Keratinocyte (primary cell): ENCODE data around the gene SHISA9. TPM values are rescaled to one million over a fixed set of nuclear protein-coding genes. Genes with fewer than 3 reads are reported as not detected.

Experiments
- DNase-seq: peaks from one replicate; pipeline ENCODE4 v3.0.0-alpha.2; 2011; ENCODE audit warnings: low read depth, missing footprints, low spot score
- FAIRE-seq: peaks from 2 replicates; lab custom pipeline; 2011; peaks lifted over from hg19 to GRCh38; lab: Jason Lieb, UNC
- H2AFZ ChIP-seq: 2 replicates; pipeline ENCODE4 v1.6.0; 2012; ENCODE audit warnings: low read length, control low read depth, inconsistent platforms; ENCODE audit not compliant: control insufficient read depth
- H3K27ac ChIP-seq: 2 replicates; pipeline ENCODE4 v1.5.1; 2011; ENCODE audit warnings: low read length; ENCODE audit not compliant: control insufficient read depth, insufficient read depth
- H3K27me3 ChIP-seq: 3 replicates; pipeline ENCODE4 v1.6.0; 2011; ENCODE audit warnings: low read length; ENCODE audit not compliant: control insufficient read depth, insufficient read depth; ENCODE audit errors: extremely low read depth
- H3K36me3 ChIP-seq, 2 experiments: 2 replicates in 1 of 2; 3 replicates in 1 of 2; pipeline ENCODE4 v1.5.1; 2011; ENCODE audit warnings: low read length in 2 of 2, mild to moderate bottlenecking in 1 of 2; ENCODE audit not compliant: control insufficient read depth in 2 of 2, insufficient read depth in 2 of 2; ENCODE audit errors: extremely low read depth in 1 of 2
- H3K4me1 ChIP-seq: 3 replicates; pipeline ENCODE4 v1.5.1; 2011; ENCODE audit warnings: low read length; ENCODE audit not compliant: control insufficient read depth, insufficient read depth; ENCODE audit errors: extremely low read depth
- H3K4me2 ChIP-seq: 3 replicates; pipeline ENCODE4 v1.6.0; 2011; ENCODE audit warnings: low read depth, low read length; ENCODE audit not compliant: control insufficient read depth, insufficient read depth; ENCODE audit errors: extremely low read depth
- H3K4me3 ChIP-seq, 3 experiments: fragments of 200-600 bp in 1 of 3; sonication (generic) in 1 of 3; 2 replicates in 2 of 3; 3 replicates in 1 of 3; pipeline ENCODE4 v1.5.1; 2011 to 2016; ENCODE audit warnings: low read length in 3 of 3, mild to moderate bottlenecking in 3 of 3, control low read depth in 2 of 3, inconsistent platforms in 1 of 3, low read depth in 1 of 3, mixed read lengths in 1 of 3, mixed run types in 1 of 3, moderate library complexity in 1 of 3; ENCODE audit not compliant: control insufficient read depth in 2 of 3, insufficient read depth in 2 of 3; ENCODE audit errors: extremely low read depth in 1 of 3
- H3K79me2 ChIP-seq: 2 replicates; pipeline ENCODE4 v1.6.0; 2012; ENCODE audit warnings: low read length; ENCODE audit not compliant: control insufficient read depth, insufficient read depth
- H3K9ac ChIP-seq: 3 replicates; pipeline ENCODE4 v1.6.0; 2011; ENCODE audit warnings: low read length; ENCODE audit not compliant: control insufficient read depth, insufficient read depth; ENCODE audit errors: extremely low read depth
- H3K9me1 ChIP-seq: 3 replicates; pipeline ENCODE4 v1.6.0; 2011; ENCODE audit warnings: low read length; ENCODE audit not compliant: control insufficient read depth, insufficient read depth; ENCODE audit errors: extremely low read depth
- H3K9me3 ChIP-seq: 2 replicates; pipeline ENCODE4 v1.5.1; 2012; ENCODE audit warnings: low read depth, low read length; ENCODE audit not compliant: control insufficient read depth
- H4K20me1 ChIP-seq: 3 replicates; pipeline ENCODE4 v1.6.0; 2011; ENCODE audit warnings: low read length; ENCODE audit not compliant: control insufficient read depth, insufficient read depth; ENCODE audit errors: extremely low read depth
- EZH2 ChIP-seq: IDR thresholded peaks from one replicate; pipeline ENCODE4 v1.6.1; 2012; ENCODE audit warnings: inconsistent platforms, mild to moderate bottlenecking, low read length, moderate library complexity
- dilution Hi-C: fragments of 300-500 bp; cut with MboI; formaldehyde crosslinking; loops from one replicate; pipeline ENCODE4 v1.7.0; 2020; ENCODE audit warnings: low sequenced_read_pairs; ENCODE audit not compliant: extremely low pct_ligation_motif_present
- polyA plus RNA-seq, 5 experiments: library from polyadenylated mRNA; depleted of rRNA in 3 of 5; stranded (reverse) in 3 of 5; stranded (forward) in 1 of 5; unstranded in 1 of 5; fragments of >200 nt; gene quantifications; 1 replicate in 1 of 5; 2 replicates in 3 of 5; 3 replicates in 1 of 5; pipeline versions ENCODE4 v1.2.1 to v1.2.3, GENCODE V29; 2011 to 2012; ENCODE audit warnings: missing spikeins in 2 of 5, low read depth in 1 of 5, low replicate concordance in 1 of 5
- TF ChIP-seq, protein P1 (sequence below), 3 experiments: IDR thresholded peaks in 1 of 3; conservative IDR thresholded peaks in 1 of 3; optimal IDR thresholded peaks in 1 of 3; 2 replicates in 2 of 3; 3 replicates in 1 of 3; pipeline versions ENCODE3 to v1.5.1; 2011; ENCODE audit warnings: low read length in 3 of 3, mild to moderate bottlenecking in 3 of 3, moderate library complexity in 2 of 3, control low read depth in 1 of 3, inconsistent platforms in 1 of 3; ENCODE audit not compliant: insufficient read depth in 2 of 3; ENCODE audit errors: extremely low read depth in 1 of 3

The SHISA9 gene
- polyA plus RNA-seq, 1 donor (not counting 4 experiments of a cell fraction or from before 2014, with no cell fraction given) = 0.28 TPM

DNA sequence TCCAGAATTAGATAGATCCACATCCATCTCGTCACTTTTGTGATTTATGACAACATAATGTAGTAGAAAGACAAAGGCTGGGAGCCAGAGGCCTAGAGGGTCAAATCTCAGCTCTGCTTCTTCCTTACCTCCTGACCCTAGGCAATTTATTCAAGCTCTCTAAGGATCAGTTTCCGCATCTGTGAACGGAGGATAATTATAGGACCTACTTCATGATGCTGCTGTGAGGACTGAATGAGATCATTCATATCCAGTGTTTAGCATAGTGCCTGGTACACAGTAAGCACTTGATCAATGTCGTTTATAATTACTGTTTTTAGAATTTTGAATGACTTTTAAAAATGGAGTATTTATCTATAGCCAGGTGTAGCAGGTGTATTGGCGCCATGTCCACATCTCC is 128.4 kb downstream of the SHISA9 start:
- Histone ChIP-seq H3K36me3 (no peaks in the 10 kb centered on the region), H3K27me3 (no peaks in the 10 kb centered on the region), H3K4me2 (no peak overlapping the region), H3K9me1 (no peaks in the 10 kb centered on the region), H3K9ac (no peak overlapping the region), H3K79me2 (no peaks in the 10 kb centered on the region), H3K9me3 (no peaks in the 10 kb centered on the region), H3K4me3 (no peak overlapping the region), H3K27ac (no peak overlapping the region), H2AFZ (no peak overlapping the region), H4K20me1 (no peaks in the 10 kb centered on the region), H3K4me1 (no peaks in the 10 kb centered on the region)
- DNase-seq (no peak), FAIRE-seq (no peak)
- no peak for TF ChIP-seq EZH2
- TF ChIP-seq, protein P1, sequence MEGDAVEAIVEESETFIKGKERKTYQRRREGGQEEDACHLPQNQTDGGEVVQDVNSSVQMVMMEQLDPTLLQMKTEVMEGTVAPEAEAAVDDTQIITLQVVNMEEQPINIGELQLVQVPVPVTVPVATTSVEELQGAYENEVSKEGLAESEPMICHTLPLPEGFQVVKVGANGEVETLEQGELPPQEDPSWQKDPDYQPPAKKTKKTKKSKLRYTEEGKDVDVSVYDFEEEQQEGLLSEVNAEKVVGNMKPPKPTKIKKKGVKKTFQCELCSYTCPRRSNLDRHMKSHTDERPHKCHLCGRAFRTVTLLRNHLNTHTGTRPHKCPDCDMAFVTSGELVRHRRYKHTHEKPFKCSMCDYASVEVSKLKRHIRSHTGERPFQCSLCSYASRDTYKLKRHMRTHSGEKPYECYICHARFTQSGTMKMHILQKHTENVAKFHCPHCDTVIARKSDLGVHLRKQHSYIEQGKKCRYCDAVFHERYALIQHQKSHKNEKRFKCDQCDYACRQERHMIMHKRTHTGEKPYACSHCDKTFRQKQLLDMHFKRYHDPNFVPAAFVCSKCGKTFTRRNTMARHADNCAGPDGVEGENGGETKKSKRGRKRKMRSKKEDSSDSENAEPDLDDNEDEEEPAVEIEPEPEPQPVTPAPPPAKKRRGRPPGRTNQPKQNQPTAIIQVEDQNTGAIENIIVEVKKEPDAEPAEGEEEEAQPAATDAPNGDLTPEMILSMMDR (optimal IDR thresholded peaks at IDR 0.05 in 1 of 3, IDR thresholded peaks at IDR 0.05 in 1 of 3, conservative IDR thresholded peaks at IDR 0.05 in 1 of 3; ENCODE audit: extremely low read depth in 1 of 3, insufficient read depth in 2 of 3, low read length in 3 of 3) = no peak
- dilution Hi-C loops = no loop called here

DNA sequence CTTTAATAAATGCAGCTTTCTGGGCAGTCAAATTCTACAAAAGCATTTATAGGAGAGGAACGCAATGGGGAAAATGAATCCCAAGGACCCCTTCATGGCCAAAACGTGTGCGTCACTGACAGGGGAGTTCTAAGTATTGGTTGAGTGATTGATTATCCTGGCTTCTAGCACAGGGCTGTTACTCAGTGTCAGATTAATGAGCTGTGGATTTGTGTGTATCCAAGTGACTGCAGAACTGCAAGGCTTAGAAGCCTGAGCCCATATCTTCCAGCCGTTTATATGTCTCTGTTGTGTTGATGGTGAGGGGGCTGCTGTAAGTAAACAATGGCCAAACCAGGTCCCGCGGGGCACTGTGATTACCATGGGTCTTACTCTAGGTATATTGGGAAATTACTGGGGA is 129.4 kb downstream of the SHISA9 start:
- no peak for FAIRE-seq

More for the DNA sequence above, 129.4 kb downstream of the SHISA9 start:
- no peaks in the 10 kb centered on the region for H3K27me3 ChIP-seq
- H3K79me2 ChIP-seq = no peaks in the 10 kb centered on the region
- H2AFZ ChIP-seq = no peak overlapping the region
- no peak overlapping the region for H3K27ac ChIP-seq
- no peaks in the 10 kb centered on the region for H3K9me3 ChIP-seq
- H3K9me1 ChIP-seq = no peaks in the 10 kb centered on the region
- H3K4me2 ChIP-seq = no peak overlapping the region
- no peaks in the 10 kb centered on the region for H3K36me3 ChIP-seq
- TF ChIP-seq, protein P1 (optimal IDR thresholded peaks at IDR 0.05 in 1 of 3, IDR thresholded peaks at IDR 0.05 in 1 of 3, conservative IDR thresholded peaks at IDR 0.05 in 1 of 3; ENCODE audit: extremely low read depth in 1 of 3, insufficient read depth in 2 of 3, low read length in 3 of 3) = no peak
- no peak for TF ChIP-seq EZH2
- H3K4me1 ChIP-seq = no peaks in the 10 kb centered on the region
- dilution Hi-C loops = no loop called here
- no peaks in the 10 kb centered on the region for H4K20me1 ChIP-seq
- no peak overlapping the region for H3K9ac ChIP-seq
- DNase-seq = no peak
- H3K4me3 ChIP-seq = no peak overlapping the region
